NOMO-1 treated with dmso at 0.1 percent for 144 hours (cell line): ENCODE data around the gene INTS15.

ENCODE experiments used
- DNase-seq: peaks from one replicate; lab custom pipeline; 2025; ENCODE audit not compliant: unreplicated experiment; lab: John Stamatoyannopoulos, UW

INTS15 gene

DNA sequence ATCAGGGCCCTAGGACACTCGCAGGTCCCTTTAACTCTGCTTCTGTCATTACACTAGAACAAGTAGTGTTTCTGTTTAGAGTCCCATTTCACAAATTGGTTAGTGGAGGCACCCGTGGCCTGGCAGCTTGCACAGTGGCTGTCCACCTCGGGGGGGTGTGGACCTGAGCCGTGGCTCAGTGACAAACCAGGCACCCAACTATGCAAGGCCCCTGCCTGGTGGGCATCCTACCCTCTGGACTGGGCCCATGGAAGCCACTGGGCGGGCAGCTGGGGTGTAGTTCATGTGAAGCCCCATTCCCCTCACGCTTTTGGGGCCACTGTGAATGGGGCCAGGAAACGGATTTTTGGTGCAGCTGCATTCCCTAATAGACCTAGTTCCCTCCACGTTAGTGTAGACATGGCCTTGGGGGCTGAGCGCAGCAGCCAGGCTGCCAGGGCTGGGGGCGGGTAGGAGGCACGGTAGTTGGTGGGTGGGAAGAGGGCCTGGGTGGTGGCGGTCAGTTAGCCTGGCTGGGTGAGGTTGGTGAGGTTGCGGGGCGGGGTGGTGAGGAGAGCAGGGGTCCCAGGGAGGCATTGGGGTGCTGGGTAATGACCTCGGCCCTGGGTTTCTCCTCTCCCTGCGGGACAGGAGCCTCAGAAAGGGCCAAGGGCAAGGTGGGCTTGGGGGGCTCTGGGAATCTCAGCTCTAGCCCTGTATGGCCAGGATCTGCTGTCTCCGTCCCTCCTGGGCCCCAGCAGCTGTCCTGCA is 66.0 kb downstream of the INTS15 start:
- no peak for DNase-seq

DNA sequence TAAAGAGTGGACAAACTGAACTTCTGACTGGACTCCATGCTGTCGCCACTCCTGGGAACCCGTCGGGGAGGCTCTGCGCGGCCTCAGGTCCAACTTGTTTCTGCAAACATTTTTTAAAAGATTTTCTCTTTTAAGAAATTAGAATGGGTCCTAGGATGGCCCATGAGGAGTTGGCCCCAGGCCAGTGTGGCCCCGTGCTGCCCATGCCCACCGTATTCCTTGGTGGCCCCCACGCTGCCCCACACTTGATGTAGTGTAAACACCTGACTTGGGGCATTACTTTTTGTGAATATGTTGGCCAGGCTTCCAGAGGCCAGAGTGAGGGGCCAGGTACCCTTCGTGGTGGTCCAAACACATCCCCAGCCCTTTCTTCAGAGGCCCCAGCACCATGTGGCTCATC is 66.6 kb downstream of the INTS15 start:
- no peak for DNase-seq
